Upper lobe of left lung (tissue), 6 donors: ENCODE results near the gene CSNK1D. TPM values are rescaled to one million over a fixed set of nuclear protein-coding genes. Genes with fewer than 3 reads are reported as not detected.

ENCODE experiments used
- ATAC-seq, 2 donors: fragments of 200-7000 bp; cut with Tn5 transposase; one replicate each; pipeline ENCODE4 v1.9.1; 2022; ENCODE audit warnings: mild to moderate bottlenecking in 2 of 2, moderate library complexity in 2 of 2; ENCODE audit not compliant: low FRiP score in 2 of 2
- DNase-seq, 2 donors: peaks; one replicate each; pipeline ENCODE4 v3.0.0-alpha.2; 2019 to 2020
- H3K27ac ChIP-seq, 4 donors: fragments of 200-600 bp; sonication (generic); one replicate each; pipeline ENCODE4 v1.5.1; 2016 to 2019
- H3K27me3 ChIP-seq, 4 donors: fragments of 200-600 bp; sonication (generic); one replicate each; pipeline ENCODE4 v1.5.1; 2017 to 2019
- H3K36me3 ChIP-seq, 4 donors: fragments of 200-600 bp; sonication (generic); one replicate each; pipeline ENCODE4 v1.5.1; 2016 to 2019
- H3K4me1 ChIP-seq, 4 donors: fragments of 200-600 bp; sonication (generic); one replicate each; pipeline ENCODE4 v1.5.1; 2018 to 2019
- H3K4me3 ChIP-seq, 4 donors: fragments of 200-600 bp; sonication (generic); one replicate each; pipeline ENCODE4 v1.5.1; 2017 to 2019; ENCODE audit warnings: mild to moderate bottlenecking in 2 of 4, moderate library complexity in 1 of 4
- H3K9me3 ChIP-seq, 4 donors: fragments of 200-600 bp; sonication (generic); one replicate each; pipeline ENCODE4 v1.5.1; 2018 to 2019
- EP300 ChIP-seq, 4 donors: sonication (generic); formaldehyde crosslinking; IDR thresholded peaks; one replicate each; pipeline ENCODE4 v1.5.1; 2017; ENCODE audit warnings: antibody characterized with exemption in 4 of 4, control low read depth in 2 of 4
- POLR2A ChIP-seq, 4 donors: fragments of 450-650 bp; IDR thresholded peaks; one replicate each; pipeline ENCODE4 v1.5.1; 2016 to 2017; ENCODE audit warnings: antibody characterized with exemption in 4 of 4, mild to moderate bottlenecking in 2 of 4
- POLR2AphosphoS5 ChIP-seq, 2 donors: sonication (generic); formaldehyde crosslinking; IDR thresholded peaks; one replicate each; pipeline ENCODE4 v1.5.1; 2017; ENCODE audit warnings: antibody characterized with exemption in 2 of 2
- WGBS, 2 donors: methylation state at CpG; one replicate each; pipeline ENCODE4 v1.1.5; 2017 to 2018; 5-methylcytosine and 5-hydroxymethylcytosine counted together
- total RNA-seq, 6 donors: library from RNA; depleted of rRNA in 4 of 6; stranded (reverse); fragments of >200 nt in 4 of 6; gene quantifications; one replicate each; pipeline versions ENCODE4 v1.1.0 to v1.2.1, GENCODE V29; 2016 to 2021
- TF ChIP-seq, protein P1 (sequence below), 6 experiments: fragments of 450-650 bp in 4 of 6; fragments of 200-600 bp in 2 of 6; sonication (generic) in 2 of 6; IDR thresholded peaks; one replicate each; pipeline ENCODE4 v1.5.1; 2016 to 2019; ENCODE audit warnings: antibody characterized with exemption in 6 of 6
- donor health status: DM: no; HTN: no; CAD: no; lungs with moderate emphysema.
- donor health status: DM: no; HTN: yes; CAD: no; lungs with severe emphysema.

CSNK1D gene
- total RNA-seq, 6 donors from 2014 or later = 80.6 to 228 (median 152) TPM

DNA sequence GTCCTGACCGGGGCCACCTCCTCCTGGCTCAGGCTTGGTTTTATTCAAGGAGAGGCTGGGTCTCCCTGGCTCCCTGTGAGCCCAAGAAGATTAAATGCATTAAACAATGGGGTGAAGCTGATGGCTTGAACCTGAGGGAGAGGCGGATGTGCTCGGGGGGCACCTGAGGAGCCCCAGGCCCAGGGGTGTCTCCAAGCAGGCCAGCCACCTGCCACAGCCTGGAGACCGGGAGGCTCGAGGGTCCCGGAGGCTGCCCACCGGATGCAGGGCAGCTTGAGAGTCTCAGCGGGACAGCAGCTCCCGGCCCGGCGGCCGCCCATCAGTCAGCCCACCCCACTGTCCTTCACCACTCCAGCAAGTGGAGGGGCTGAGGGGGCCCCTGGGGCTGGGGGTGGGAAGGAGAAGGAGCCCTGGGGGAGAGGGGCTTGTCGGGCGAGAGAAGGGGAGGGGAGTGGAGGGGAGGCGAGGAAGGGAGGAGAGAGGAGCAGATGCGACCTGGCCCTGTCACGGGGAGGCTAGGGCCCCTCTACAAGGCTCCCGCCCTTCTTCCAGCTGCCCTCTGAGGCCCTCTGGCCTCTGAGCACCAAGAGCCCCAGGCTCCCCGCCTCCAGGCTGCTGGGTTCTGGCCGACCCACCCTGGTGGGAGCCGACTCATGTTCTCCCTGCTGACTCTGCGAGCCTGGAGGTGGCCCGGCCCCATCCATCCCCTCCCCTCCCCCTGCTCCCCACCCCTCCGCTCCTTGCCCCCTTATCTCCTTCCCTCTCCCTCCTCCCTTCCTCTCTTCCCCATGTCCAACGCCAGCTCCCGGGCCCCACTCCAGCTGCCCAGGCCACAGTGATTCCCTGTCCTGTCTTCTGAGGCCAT, 30.7 kb upstream of the CSNK1D start:
- WGBS, 2 donors = 65 to 77% methylated on average over 19 to 23 of the region's 26 CpGs
- Histone ChIP-seq H3K27ac (no peak overlapping the region), H3K9me3 (no peaks in the 10 kb centered on the region), H3K36me3 (no peaks in the 10 kb centered on the region), H3K27me3 (no peaks in the 10 kb centered on the region), H3K4me3 (no peak overlapping the region), H3K4me1 (peaks cover 7 to 10% (median 8%) of the 10 kb centered on the region in 4 donors)
- TF ChIP-seq POLR2AphosphoS5 (IDR thresholded peaks at IDR 0.05) (no peak), POLR2A (IDR thresholded peaks at IDR 0.05) (no peak), EP300 (IDR thresholded peaks at IDR 0.05) (no peak)
- TF ChIP-seq, protein P1, sequence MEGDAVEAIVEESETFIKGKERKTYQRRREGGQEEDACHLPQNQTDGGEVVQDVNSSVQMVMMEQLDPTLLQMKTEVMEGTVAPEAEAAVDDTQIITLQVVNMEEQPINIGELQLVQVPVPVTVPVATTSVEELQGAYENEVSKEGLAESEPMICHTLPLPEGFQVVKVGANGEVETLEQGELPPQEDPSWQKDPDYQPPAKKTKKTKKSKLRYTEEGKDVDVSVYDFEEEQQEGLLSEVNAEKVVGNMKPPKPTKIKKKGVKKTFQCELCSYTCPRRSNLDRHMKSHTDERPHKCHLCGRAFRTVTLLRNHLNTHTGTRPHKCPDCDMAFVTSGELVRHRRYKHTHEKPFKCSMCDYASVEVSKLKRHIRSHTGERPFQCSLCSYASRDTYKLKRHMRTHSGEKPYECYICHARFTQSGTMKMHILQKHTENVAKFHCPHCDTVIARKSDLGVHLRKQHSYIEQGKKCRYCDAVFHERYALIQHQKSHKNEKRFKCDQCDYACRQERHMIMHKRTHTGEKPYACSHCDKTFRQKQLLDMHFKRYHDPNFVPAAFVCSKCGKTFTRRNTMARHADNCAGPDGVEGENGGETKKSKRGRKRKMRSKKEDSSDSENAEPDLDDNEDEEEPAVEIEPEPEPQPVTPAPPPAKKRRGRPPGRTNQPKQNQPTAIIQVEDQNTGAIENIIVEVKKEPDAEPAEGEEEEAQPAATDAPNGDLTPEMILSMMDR (IDR thresholded peaks at IDR 0.05) = no peak
- peak in 1 of 2 donors; percentile 79 for DNase-seq
- no peak for ATAC-seq

- peak in 1 of 2 donors; percentile 77 for DNase-seq
- TF ChIP-seq, protein P1 (IDR thresholded peaks at IDR 0.05) = no peak
- TF ChIP-seq POLR2A (IDR thresholded peaks at IDR 0.05) = no peak
- no peak for TF ChIP-seq EP300 (IDR thresholded peaks at IDR 0.05)
- TF ChIP-seq POLR2AphosphoS5 (IDR thresholded peaks at IDR 0.05) = no peak
- Histone ChIP-seq H3K4me3 (no peak overlapping the region), H3K27me3 (no peaks in the 10 kb centered on the region), H3K36me3 (no peaks in the 10 kb centered on the region), H3K4me1 (peaks cover 16 to 19% (median 17%) of the 10 kb centered on the region in 4 donors), H3K27ac (peak overlapping the region in 1 of 4 donors; percentile 46), H3K9me3 (no peaks in the 10 kb centered on the region)
- WGBS, 2 donors = 62 to 63% methylated on average over 16 to 35 of the region's 35 CpGs
- no peak for ATAC-seq
Observed at GRCh38 chr17:82302991-82303943, 29.8 kb upstream of the CSNK1D start.

DNA sequence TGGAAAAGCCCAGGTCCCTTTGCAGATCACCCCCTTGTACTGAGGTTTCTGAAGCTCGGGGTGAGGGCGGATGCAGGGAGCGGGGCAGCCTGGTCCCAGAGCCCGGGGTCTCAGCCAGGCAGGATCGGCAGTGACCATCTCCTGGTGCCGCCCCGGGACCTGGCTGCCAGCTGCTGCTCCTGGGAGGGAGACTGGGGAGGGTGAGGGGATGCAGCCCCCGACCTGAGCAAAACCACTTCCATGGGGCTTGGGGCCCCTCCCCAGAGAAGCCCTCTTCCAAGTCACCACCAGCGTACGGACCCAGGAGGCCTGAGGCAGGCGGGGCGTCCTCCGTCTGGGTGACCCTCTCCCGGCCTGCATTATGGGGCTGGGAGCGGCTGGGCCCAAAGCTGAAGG, 29.1 kb upstream of the CSNK1D start:
- no peak for TF ChIP-seq EP300 (IDR thresholded peaks at IDR 0.05)
- no peak for TF ChIP-seq POLR2AphosphoS5 (IDR thresholded peaks at IDR 0.05)
- no peak for TF ChIP-seq POLR2A (IDR thresholded peaks at IDR 0.05)
- TF ChIP-seq, protein P1 (IDR thresholded peaks at IDR 0.05) = no peak
- ATAC-seq = no peak
- H3K27ac ChIP-seq = peak overlapping the region in 1 of 4 donors; percentile 46
- peak in 1 of 2 donors; percentile 75 for DNase-seq
- peaks cover 18 to 22% (median 20%) of the 10 kb centered on the region in 4 donors for H3K4me1 ChIP-seq
- no peaks in the 10 kb centered on the region for H3K27me3 ChIP-seq
- no peaks in the 10 kb centered on the region for H3K36me3 ChIP-seq
- no peaks in the 10 kb centered on the region for H3K9me3 ChIP-seq
- WGBS, 2 donors = 80 to 88% methylated on average over 7 to 10 of the region's 15 CpGs
- no peak overlapping the region for H3K4me3 ChIP-seq

- ATAC-seq = no peak
- WGBS, 2 donors = 65 to 70% methylated on average over 12 to 23 of the region's 23 CpGs
Observed at GRCh38 chr17:82301916-82302567, 28.5 kb upstream of the CSNK1D start.

More at GRCh38 chr17:82301916-82302567, 28.5 kb upstream of the CSNK1D start:
- peak in 1 of 2 donors; percentile 75 for DNase-seq
- Histone ChIP-seq H3K27ac (peak overlapping the region in 2 of 4 donors; percentile 2 to 46), H3K36me3 (no peaks in the 10 kb centered on the region), H3K4me3 (no peak overlapping the region), H3K27me3 (no peaks in the 10 kb centered on the region), H3K4me1 (peaks cover 23 to 27% (median 25%) of the 10 kb centered on the region in 4 donors), H3K9me3 (no peaks in the 10 kb centered on the region)
- TF ChIP-seq POLR2A (IDR thresholded peaks at IDR 0.05) = no peak
- no peak for TF ChIP-seq POLR2AphosphoS5 (IDR thresholded peaks at IDR 0.05)
- TF ChIP-seq, protein P1 (IDR thresholded peaks at IDR 0.05) = no peak
- TF ChIP-seq EP300 (IDR thresholded peaks at IDR 0.05) = no peak
